Testis (tissue), 3 donors: Measurements from ENCODE around the gene VLDLR. TPM values are rescaled to one million over a fixed set of nuclear protein-coding genes. Genes with fewer than 3 reads are reported as not detected.

ENCODE experiments used
- DNase-seq: peaks from one replicate; pipeline ENCODE4 v3.0.0-alpha.2; 2019
- H3K27ac ChIP-seq, 2 donors: fragments of 200-600 bp; sonication (generic); one replicate each; pipeline ENCODE4 v1.5.1; 2019
- H3K27me3 ChIP-seq: fragments of 200-600 bp; sonication (generic); one replicate; pipeline ENCODE4 v1.5.1; 2019
- H3K36me3 ChIP-seq: fragments of 200-600 bp; sonication (generic); one replicate; pipeline ENCODE4 v1.5.1; 2017; ENCODE audit warnings: low read depth; ENCODE audit errors: missing control alignments
- H3K4me1 ChIP-seq: fragments of 200-600 bp; sonication (generic); one replicate; pipeline ENCODE4 v1.5.1; 2019
- H3K4me3 ChIP-seq, 2 donors: fragments of 200-600 bp; sonication (generic); one replicate each; pipeline ENCODE4 v1.5.1; 2017 to 2019
- H3K9me3 ChIP-seq: fragments of 200-600 bp; sonication (generic); one replicate; pipeline ENCODE4 v1.5.1; 2017
- CTCF ChIP-seq, 3 experiments: fragments of 450-650 bp in 2 of 3; fragments of 200-600 bp in 1 of 3; sonication (generic) in 1 of 3; IDR thresholded peaks; one replicate each; pipeline ENCODE4 v1.5.1; 2016 to 2019; ENCODE audit warnings: antibody characterized with exemption in 3 of 3, mild to moderate bottlenecking in 2 of 3, moderate library complexity in 1 of 3
- POLR2A ChIP-seq: fragments of 450-650 bp; IDR thresholded peaks from one replicate; pipeline ENCODE4 v1.6.1; 2017; ENCODE audit warnings: antibody characterized with exemption, mild to moderate bottlenecking, moderate library complexity
- WGBS, 2 donors: methylation state at CpG; one replicate each; pipeline ENCODE4 v1.1.5; 2018; 5-methylcytosine and 5-hydroxymethylcytosine counted together
- intact Hi-C: fragments of 100-400 bp; cut with DNase I; formaldehyde crosslinking; loops from one replicate; pipeline ENCODE4 v1.15.1; 2023; ENCODE audit warnings: low total_unique reads
- polyA plus RNA-seq: library from polyadenylated mRNA; stranded (reverse); fragments of 350-450 nt; fragmentation: Illumina TruSeq; extraction: RNeasy Lipid Tissue Mini Kit (QIAGEN cat#74804); gene quantifications from one replicate; pipeline ENCODE4 v1.2.3, GENCODE V29; 2014; ENCODE audit warnings: low read depth, low replicate concordance; ENCODE audit not compliant: insufficient read depth
- total RNA-seq, 2 donors: library from RNA; depleted of rRNA; stranded (reverse); fragments of >200 nt; gene quantifications; one replicate each; pipeline ENCODE4 v1.2.3, GENCODE V29; 2016

VLDLR gene
- total and polyA plus RNA-seq, 3 donors from 2014 or later = 15.6 to 30.0 (median 17.4) TPM

DNA sequence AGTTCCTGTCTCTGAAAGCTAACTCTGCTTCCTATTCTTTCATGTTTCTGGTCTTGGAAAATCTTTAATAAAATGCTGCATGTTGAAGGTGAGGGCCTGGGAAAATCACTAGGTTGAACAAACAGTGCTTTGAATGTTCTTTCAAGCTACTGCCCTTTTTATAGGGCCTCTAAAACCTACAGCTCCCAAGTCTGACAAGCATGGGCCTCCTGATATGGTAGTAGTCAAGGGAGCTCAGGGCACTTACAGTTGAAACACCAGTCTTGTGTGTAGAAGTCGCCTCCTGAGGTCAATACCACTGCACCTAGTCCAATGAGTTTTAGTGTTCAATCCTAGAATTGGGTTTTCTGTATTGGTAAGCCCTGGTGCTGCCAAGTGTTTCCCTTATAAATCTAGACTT lies 20.5 kb downstream of the VLDLR start:
- Histone ChIP-seq H3K4me1 (no peaks in the 10 kb centered on the region), H3K27ac (no peak overlapping the region), H3K4me3 (no peak overlapping the region), H3K9me3 (no peaks in the 10 kb centered on the region), H3K36me3 (no peaks in the 10 kb centered on the region), H3K27me3 (no peaks in the 10 kb centered on the region)
- no peak for TF ChIP-seq POLR2A
- TF ChIP-seq CTCF (IDR thresholded peaks at IDR 0.05) = no peak
- intact Hi-C loops = no loop called here
- no peak for DNase-seq
- 100% methylated on average over 1 of the region's 1 CpG for WGBS, 2 donors

DNA sequence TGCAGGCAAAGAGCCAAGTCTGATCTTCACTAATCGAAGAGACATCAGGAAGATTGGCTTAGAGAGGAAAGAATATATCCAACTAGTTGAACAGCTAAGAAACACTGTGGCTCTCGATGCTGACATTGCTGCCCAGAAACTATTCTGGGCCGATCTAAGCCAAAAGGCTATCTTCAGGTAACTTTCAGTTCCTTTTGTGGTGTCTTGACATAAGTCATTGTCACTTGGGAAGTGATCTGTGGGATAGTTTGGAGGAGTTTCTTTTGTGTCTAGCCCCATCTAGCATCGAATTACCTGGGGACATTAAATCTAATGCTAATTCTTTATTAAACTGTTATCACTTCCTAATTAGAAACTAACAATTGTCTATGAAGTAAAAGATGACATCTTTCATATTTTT lies 24.0 kb downstream of the VLDLR start:
- DNase-seq = no peak
- intact Hi-C loops = no loop called here
- Histone ChIP-seq H3K4me3 (no peak overlapping the region), H3K27ac (no peak overlapping the region), H3K36me3 (no peaks in the 10 kb centered on the region), H3K4me1 (no peaks in the 10 kb centered on the region), H3K27me3 (no peaks in the 10 kb centered on the region), H3K9me3 (no peaks in the 10 kb centered on the region)
- TF ChIP-seq CTCF (IDR thresholded peaks at IDR 0.05) = no peak
- no peak for TF ChIP-seq POLR2A
- 89 to 95% methylated on average over 4 of the region's 4 CpGs for WGBS, 2 donors

GRCh38 chr9:2655411-2655901 lies 33.9 kb downstream of the VLDLR start:
- TF ChIP-seq CTCF (IDR thresholded peaks at IDR 0.05) (no peak), POLR2A (no peak)
- no peak overlapping the region for H3K27ac ChIP-seq
- intact Hi-C loops = no loop called here
- DNase-seq = no peak
- H3K36me3 ChIP-seq = no peaks in the 10 kb centered on the region
- 81 to 85% methylated on average over 3 of the region's 3 CpGs for WGBS, 2 donors
- no peaks in the 10 kb centered on the region for H3K27me3 ChIP-seq
- H3K4me1 ChIP-seq = no peaks in the 10 kb centered on the region
- H3K4me3 ChIP-seq = no peak overlapping the region
- H3K9me3 ChIP-seq = no peaks in the 10 kb centered on the region

GRCh38 chr9:2657427-2657826 lies 35.8 kb downstream of the VLDLR start:
- DNase-seq = no peak
- TF ChIP-seq POLR2A (no peak), CTCF (IDR thresholded peaks at IDR 0.05) (no peak)
- Histone ChIP-seq H3K27me3 (no peaks in the 10 kb centered on the region), H3K36me3 (no peaks in the 10 kb centered on the region), H3K4me1 (peaks cover 7% of the 10 kb centered on the region), H3K4me3 (no peak overlapping the region), H3K27ac (no peak overlapping the region), H3K9me3 (no peaks in the 10 kb centered on the region)
- intact Hi-C loops = no loop called here
- 92 to 93% methylated on average over 9 of the region's 9 CpGs for WGBS, 2 donors

DNA sequence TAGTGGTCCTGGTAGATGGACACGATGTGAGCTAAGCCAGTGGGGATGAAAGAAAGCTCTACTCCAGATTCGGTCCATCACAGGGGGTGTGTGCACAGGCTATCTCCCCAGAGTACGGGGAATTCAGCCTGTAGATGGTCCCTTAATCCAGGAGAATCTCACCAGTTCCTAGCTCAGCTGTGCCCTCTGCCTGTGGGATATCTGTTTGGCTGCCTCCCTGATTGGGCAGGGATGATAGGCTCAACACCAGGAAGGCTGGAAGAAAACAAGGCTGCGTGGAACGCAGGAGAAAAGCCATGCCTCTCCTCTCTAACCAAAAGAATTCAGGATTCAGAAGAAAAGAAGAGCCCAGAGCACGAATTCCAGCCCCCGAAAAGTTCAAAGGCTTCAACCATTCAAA lies 40.9 kb downstream of the VLDLR start:
- Histone ChIP-seq H3K4me3 (no peak overlapping the region), H3K36me3 (no peaks in the 10 kb centered on the region), H3K27me3 (no peaks in the 10 kb centered on the region), H3K4me1 (peaks cover 27% of the 10 kb centered on the region), H3K27ac (peak overlapping the region; percentile 9 to 16), H3K9me3 (no peaks in the 10 kb centered on the region)
- intact Hi-C loops = no loop called here
- DNase-seq = peak; percentile 45
- TF ChIP-seq POLR2A = no peak
- no peak for TF ChIP-seq CTCF (IDR thresholded peaks at IDR 0.05)
- 85 to 89% methylated on average over 7 of the region's 7 CpGs for WGBS, 2 donors
